ENCODE results near the gene ACACA.

ACACA gene

DNA sequence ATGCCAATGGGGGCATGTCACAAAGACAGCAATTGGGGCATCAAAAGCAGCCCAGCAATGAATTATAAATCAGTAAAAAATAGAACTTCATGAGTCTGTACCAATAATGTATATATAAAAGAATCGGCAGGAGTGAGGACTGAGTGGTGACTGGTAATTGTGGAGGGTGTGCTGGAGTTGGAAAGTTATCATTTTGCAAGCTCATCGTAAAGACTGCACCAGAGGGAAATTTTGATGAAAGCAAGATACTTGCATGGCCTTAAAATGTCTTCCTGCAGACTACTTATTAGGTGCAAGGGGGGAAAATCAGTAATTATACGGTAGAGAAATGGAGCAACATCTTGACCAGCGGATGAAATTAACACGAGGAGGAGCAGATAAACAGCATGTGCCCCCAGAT, 319.0 kb downstream of the ACACA start (continued):
- TF ChIP-seq BACH2 (CRISPR knock-in tag; IDR thresholded peaks at IDR 0.05; ENCODE audit: borderline replicate concordance), result no peak
- TF ChIP-seq ZFP3 (CRISPR knock-in tag; IDR thresholded peaks at IDR 0.05), result no peak
- no peak for TF ChIP-seq SNAI2 (CRISPR knock-in tag; IDR thresholded peaks at IDR 0.05)
- TF ChIP-seq ARNTL (CRISPR knock-in tag; IDR thresholded peaks at IDR 0.05; ENCODE audit: borderline replicate concordance, low read depth), result no peak
- TF ChIP-seq, protein P1, sequence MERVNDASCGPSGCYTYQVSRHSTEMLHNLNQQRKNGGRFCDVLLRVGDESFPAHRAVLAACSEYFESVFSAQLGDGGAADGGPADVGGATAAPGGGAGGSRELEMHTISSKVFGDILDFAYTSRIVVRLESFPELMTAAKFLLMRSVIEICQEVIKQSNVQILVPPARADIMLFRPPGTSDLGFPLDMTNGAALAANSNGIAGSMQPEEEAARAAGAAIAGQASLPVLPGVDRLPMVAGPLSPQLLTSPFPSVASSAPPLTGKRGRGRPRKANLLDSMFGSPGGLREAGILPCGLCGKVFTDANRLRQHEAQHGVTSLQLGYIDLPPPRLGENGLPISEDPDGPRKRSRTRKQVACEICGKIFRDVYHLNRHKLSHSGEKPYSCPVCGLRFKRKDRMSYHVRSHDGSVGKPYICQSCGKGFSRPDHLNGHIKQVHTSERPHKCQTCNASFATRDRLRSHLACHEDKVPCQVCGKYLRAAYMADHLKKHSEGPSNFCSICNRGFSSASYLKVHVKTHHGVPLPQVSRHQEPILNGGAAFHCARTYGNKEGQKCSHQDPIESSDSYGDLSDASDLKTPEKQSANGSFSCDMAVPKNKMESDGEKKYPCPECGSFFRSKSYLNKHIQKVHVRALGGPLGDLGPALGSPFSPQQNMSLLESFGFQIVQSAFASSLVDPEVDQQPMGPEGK (CRISPR knock-in tag; IDR thresholded peaks at IDR 0.05; ENCODE audit: borderline replicate concordance), result no peak
- no peak for TF ChIP-seq OSR1 (CRISPR knock-in tag; IDR thresholded peaks at IDR 0.05)

DNA sequence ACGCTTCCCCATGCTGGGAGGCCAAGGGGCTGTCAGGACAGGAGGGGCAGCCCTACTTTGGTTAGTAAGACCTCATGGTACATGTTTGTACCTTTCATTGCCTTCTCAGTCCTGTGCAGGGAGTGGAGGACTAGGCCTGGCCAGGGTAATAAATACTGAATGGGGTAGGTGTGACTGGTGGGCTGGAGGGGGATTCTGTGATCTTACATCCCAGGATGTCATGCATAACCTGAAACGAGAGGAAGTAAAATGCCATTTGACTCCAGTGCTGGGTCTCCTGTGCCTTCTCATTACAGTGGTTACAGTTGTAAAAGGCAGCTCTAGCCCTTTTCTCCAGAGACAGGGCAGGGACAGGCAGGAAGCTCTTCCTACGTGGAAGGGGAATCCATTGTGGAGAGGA, 319.7 kb downstream of the ACACA start:
- ATAC-seq, result no peak
- TF ChIP-seq ESRRG (CRISPR knock-in tag; IDR thresholded peaks at IDR 0.05) (no peak), ARNTL (CRISPR knock-in tag; IDR thresholded peaks at IDR 0.05; ENCODE audit: borderline replicate concordance, low read depth) (no peak), BACH2 (CRISPR knock-in tag; IDR thresholded peaks at IDR 0.05; ENCODE audit: borderline replicate concordance) (no peak), ZFP3 (CRISPR knock-in tag; IDR thresholded peaks at IDR 0.05) (no peak), PPARA (CRISPR knock-in tag; IDR thresholded peaks at IDR 0.05; ENCODE audit: borderline replicate concordance) (no peak), ZC3H10 (CRISPR knock-in tag; IDR thresholded peaks at IDR 0.05) (no peak), ZFP30 (CRISPR knock-in tag; IDR thresholded peaks at IDR 0.05) (no peak), ZNF70 (CRISPR knock-in tag; IDR thresholded peaks at IDR 0.05) (no peak), ISL1 (CRISPR knock-in tag; IDR thresholded peaks at IDR 0.05) (no peak)
- TF ChIP-seq, protein P1 (CRISPR knock-in tag; IDR thresholded peaks at IDR 0.05; ENCODE audit: borderline replicate concordance), result no peak
- TF ChIP-seq, protein P2, sequence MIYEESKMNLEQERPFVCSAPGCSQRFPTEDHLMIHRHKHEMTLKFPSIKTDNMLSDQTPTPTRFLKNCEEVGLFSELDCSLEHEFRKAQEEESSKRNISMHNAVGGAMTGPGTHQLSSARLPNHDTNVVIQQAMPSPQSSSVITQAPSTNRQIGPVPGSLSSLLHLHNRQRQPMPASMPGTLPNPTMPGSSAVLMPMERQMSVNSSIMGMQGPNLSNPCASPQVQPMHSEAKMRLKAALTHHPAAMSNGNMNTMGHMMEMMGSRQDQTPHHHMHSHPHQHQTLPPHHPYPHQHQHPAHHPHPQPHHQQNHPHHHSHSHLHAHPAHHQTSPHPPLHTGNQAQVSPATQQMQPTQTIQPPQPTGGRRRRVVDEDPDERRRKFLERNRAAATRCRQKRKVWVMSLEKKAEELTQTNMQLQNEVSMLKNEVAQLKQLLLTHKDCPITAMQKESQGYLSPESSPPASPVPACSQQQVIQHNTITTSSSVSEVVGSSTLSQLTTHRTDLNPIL (CRISPR knock-in tag; IDR thresholded peaks at IDR 0.05; ENCODE audit: low read depth), result no peak
- TF ChIP-seq, protein P3, sequence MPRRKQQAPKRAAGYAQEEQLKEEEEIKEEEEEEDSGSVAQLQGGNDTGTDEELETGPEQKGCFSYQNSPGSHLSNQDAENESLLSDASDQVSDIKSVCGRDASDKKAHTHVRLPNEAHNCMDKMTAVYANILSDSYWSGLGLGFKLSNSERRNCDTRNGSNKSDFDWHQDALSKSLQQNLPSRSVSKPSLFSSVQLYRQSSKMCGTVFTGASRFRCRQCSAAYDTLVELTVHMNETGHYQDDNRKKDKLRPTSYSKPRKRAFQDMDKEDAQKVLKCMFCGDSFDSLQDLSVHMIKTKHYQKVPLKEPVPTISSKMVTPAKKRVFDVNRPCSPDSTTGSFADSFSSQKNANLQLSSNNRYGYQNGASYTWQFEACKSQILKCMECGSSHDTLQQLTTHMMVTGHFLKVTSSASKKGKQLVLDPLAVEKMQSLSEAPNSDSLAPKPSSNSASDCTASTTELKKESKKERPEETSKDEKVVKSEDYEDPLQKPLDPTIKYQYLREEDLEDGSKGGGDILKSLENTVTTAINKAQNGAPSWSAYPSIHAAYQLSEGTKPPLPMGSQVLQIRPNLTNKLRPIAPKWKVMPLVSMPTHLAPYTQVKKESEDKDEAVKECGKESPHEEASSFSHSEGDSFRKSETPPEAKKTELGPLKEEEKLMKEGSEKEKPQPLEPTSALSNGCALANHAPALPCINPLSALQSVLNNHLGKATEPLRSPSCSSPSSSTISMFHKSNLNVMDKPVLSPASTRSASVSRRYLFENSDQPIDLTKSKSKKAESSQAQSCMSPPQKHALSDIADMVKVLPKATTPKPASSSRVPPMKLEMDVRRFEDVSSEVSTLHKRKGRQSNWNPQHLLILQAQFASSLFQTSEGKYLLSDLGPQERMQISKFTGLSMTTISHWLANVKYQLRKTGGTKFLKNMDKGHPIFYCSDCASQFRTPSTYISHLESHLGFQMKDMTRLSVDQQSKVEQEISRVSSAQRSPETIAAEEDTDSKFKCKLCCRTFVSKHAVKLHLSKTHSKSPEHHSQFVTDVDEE (CRISPR knock-in tag; IDR thresholded peaks at IDR 0.05), result no peak
- TF ChIP-seq, protein P4, sequence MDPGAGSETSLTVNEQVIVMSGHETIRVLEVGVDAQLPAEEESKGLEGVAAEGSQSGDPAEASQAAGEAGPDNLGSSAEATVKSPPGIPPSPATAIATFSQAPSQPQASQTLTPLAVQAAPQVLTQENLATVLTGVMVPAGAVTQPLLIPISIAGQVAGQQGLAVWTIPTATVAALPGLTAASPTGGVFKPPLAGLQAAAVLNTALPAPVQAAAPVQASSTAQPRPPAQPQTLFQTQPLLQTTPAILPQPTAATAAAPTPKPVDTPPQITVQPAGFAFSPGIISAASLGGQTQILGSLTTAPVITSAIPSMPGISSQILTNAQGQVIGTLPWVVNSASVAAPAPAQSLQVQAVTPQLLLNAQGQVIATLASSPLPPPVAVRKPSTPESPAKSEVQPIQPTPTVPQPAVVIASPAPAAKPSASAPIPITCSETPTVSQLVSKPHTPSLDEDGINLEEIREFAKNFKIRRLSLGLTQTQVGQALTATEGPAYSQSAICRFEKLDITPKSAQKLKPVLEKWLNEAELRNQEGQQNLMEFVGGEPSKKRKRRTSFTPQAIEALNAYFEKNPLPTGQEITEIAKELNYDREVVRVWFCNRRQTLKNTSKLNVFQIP (CRISPR knock-in tag; IDR thresholded peaks at IDR 0.05; ENCODE audit: borderline replicate concordance, low read depth), result no peak

DNA sequence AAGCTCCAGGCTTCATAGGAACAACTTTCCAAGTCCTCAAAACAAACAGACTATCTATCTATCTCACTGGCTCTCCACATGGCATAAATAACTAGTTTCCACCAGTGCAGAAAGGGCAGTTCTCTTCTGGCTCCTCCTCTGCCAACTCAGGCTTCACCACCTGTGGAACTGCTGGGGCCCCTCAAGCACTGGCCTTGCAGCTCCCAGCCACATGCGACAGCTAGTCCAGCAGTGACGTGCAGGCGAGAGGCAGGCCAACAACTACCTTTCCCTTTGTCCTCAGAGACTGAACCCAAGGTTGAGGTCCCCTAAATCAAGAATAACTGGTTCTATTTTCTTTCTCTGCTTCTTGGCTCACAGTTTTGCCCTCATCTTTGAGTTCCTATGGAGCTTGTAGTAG, 320.3 kb downstream of the ACACA start:
- no peak for ATAC-seq
- TF ChIP-seq, protein P4 (CRISPR knock-in tag; IDR thresholded peaks at IDR 0.05; ENCODE audit: borderline replicate concordance, low read depth), result no peak
- TF ChIP-seq, protein P3 (CRISPR knock-in tag; IDR thresholded peaks at IDR 0.05), result no peak
- TF ChIP-seq ZNF70 (CRISPR knock-in tag; IDR thresholded peaks at IDR 0.05) (no peak), TOX (CRISPR knock-in tag; IDR thresholded peaks at IDR 0.05; ENCODE audit: borderline replicate concordance) (no peak), OSR1 (CRISPR knock-in tag; IDR thresholded peaks at IDR 0.05) (no peak), ZNF565 (CRISPR knock-in tag; conservative IDR thresholded peaks at IDR 0.05; ENCODE audit: low read depth) (no peak)
- TF ChIP-seq, protein P1 (CRISPR knock-in tag; IDR thresholded peaks at IDR 0.05; ENCODE audit: borderline replicate concordance), result no peak
